LHCN-M2 (cell line): ENCODE measurements around the gene MGMT. TPM values are rescaled to one million over a fixed set of nuclear protein-coding genes. Genes with fewer than 3 reads are reported as not detected.

ENCODE experiments used
- DNase-seq: peaks from one replicate; pipeline ENCODE4 v3.0.0-alpha.2; 2012; ENCODE audit warnings: low read depth
- total RNA-seq: library from RNA; depleted of rRNA; stranded (reverse); fragments of >200 nt; gene quantifications from 2 replicates; pipeline ENCODE4 v1.2.3, GENCODE V29; 2014

Gene MGMT
- total RNA-seq, 1 experiment from 2014 or later: 33.2 TPM

DNA sequence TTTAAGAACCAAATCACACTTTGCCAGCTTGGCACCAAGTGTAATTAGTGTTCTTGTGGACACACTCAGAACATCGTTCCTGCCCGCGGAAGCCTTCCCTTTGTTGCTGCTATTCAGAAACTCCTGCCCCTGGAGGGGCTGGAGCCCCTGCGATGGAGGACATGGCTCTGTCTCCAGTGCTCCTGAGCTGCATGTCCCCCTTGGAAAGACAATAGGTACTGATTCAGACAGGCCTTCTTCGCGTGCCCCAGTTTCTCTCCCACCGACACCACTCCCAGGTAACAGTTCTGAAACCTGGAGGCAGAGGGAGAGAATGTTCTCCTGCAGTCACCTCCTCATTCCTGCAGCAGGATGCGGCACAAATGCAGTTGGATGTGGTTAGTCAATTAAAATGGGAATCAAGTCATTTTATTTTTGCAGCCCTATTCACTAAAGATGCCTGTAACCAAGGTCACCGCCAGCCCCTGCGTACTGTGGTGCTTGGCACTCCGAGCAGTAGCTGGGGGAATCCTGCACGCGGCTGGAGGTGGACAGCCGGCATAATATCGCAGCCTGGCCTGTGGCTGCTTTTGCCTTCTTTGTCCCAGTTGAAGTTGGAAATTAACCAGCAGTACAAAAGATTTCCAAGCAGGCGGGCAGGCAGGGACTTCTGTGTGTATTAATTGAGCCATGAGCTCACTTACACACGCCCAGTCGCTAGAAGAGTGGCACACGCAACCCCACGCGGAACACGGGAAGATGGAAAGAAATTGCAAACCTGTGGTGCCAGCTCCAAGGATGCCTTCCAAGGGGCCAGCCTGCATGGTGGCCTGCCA, 291.4 kb downstream of the MGMT start:
- DNase-seq: no peak

DNA sequence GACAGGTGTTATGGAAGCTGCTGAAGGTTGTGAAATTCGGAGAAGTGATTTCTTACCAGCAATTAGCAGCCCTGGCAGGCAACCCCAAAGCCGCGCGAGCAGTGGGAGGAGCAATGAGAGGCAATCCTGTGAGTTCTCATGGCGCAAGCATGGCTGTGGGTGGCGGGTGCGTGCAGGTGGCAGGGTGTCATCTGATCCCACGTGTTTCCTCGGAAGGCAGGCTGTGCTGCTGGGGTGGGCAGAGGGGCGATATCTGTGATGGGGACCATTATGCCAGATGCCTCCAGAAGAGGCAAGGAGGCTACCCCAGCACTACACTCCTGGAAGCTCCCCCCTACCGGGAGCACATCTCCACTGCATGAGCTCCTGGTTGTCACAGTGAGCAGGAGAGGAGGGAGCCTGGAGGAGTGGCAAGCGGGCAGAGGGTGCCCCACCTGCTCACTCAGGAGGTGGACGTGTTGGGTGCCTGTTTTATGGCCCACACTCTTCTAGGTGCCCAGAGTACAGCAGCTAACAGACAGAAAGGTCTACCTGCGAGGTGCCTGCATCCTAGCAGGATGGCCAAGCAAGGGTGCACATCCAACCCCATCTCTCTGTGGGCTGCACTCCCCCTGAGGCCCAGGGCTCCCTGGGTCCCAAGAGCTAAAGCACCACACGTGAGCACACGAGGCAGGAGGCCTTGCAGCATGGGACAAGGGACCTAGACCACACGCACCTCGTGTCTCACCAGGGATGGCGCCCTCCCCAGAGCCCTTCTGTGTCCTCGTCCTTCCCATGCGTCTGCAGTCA, 292.4 kb downstream of the MGMT start:
- DNase-seq: no peak

DNA sequence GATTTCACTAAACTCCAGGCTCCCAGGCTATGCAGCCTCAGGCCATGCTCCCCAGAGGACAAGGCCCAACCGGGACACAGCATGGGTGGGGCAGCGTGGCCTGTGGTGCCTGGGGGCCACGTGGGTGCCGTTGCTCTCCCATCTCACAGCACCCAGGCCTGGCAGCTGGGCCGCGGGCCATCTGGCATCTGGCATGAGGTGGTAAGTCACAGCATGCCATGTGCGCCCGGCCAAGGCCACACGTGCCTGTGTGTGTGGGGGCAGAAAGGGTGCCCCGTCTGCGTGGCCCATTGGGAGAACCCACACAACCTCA, 292.9 kb downstream of the MGMT start:
- DNase-seq: no peak

DNA sequence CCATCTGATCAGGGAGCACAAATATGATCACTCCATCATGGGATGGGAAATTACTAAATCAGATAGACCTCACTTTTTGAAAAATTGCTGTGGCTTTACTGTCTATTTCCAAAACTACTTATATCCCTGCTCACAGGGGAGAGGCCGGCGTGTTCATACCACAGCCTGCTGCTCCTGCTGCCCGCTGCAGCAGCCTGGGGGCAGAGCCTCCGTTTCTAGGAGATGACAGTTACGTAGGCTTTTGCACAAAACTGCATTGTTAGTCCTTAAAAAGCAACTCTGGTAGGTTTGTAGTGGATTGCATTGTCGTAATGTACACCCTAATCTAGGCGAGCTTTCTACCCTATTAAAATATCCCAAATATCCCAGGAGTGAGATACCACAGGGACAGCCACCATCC, 293.4 kb downstream of the MGMT start:
- no peak for DNase-seq

DNA sequence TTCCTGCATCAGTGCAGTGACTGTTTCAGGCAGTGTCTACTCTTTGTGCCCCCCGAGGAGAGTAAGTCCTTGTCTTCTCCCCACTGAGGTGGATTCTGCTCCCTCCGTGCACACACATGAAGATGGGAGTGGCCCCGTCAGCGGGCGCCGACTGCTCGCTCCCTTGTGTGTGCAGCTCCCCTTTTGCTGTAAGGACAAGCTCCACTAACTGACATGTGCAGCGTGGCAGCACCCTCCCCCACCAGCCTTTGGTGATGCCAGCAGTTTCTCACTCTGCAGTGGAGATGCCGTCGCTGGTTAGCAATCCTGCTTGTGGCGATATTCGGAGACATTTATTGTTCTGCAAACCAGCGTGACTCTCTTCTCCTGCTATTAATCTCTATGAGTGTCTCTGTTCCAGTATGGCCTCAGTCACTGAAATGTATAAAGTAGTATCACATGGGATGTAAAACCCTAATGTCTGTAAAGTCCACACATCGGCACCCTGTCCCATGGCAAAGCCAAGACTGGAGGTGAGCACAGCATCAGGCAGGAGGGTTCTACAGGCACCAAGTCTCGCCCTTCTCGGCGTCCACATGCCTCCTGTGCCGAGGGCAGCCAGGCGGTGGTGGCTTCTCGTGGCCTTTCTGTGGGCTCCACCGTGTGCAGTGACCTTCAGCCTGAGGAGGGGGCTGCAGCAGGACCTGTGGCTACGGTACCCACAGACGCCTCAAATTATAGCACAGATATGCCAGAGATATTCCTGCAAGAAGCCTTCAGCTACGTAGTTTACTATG, 294.3 kb downstream of the MGMT start:
- DNase-seq: no peak

DNA sequence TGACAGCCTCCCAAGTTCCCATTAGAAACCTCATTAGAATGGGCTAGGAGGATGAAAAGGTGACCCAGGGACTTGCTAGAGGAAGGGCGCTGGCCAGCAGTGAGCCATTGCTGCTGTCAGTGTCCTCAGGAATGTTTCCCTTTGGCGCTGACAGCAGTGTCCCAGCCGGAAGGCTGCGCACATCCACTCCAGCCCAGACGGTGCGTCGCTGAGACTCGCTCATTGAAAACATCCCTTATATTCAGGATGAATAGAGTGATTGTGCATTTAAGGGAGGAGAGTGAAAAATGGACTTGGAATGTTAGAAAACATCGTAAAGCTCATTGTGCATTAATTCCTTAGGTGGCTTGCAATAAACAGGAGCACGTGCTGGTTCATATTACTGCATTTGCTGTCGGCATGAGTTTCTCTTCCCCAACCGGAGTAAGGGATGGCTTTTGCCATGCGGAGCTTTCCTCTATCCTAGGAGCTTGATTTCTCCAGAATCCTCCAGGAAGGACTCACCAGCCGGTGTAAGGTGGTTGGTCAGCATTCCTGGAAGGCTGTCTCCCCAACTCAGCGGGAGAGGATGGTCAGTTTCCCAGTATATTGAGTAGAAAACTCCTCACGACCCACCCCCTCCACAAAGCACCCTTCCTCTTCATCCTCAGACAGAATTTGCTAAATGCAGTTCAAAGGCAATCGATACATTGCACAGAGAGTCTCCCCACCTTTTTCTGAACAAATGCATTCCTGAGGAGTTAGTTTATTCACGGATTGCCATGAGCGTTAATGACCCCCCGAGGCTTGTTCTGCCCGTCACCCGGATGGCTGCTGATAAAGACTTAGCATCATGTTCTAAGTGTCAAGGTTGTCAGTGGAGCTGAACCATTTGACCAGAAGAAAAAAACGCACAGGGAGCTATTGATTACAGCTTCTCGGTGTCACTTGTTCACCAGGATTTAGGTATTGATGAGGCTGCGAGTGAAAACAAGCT, 295.2 kb downstream of the MGMT start:
- no peak for DNase-seq

DNA sequence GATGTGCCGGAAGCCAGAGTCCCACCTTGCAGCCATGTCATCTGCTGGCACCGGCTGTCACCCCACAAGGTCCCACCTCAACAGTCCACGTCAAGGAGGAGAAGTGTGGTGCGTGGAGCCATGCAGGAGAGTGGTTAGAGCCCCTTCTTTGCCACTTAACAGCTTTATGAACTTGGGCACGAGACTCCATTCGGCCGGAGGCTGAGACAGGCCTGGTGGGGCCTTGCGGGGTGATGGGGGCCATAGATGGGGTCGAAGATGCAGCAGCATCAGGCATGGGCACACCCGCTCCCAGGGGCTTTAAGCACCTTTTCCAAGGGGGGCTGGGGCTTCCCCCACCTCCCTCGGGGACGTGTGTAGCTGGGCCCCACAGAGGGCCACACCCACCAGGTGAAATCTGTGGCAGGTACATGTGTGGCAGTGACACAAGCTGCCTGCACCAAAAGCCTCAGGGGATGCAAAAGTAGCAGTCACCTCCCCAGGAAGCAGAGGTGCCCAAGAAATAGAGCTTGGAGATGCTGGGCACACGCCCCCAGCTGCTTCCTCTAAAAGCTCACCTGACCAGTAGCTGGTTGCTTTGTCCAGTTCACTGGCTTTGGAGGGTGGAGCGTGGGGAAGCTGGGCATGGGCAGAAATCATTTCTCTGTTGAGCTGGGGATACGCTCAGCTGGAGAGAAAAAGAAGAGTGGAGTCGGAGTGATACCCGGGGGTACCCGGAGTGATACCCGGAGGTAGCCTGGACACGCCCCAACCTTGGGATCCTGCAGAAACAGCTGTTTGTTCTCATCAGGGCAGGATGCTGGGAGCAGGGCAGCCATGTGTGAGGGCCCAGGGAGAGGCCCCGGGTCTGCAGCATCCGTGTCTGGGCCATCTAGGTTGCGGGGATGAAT, 297.2 kb downstream of the MGMT start:
- DNase-seq: no peak

DNA sequence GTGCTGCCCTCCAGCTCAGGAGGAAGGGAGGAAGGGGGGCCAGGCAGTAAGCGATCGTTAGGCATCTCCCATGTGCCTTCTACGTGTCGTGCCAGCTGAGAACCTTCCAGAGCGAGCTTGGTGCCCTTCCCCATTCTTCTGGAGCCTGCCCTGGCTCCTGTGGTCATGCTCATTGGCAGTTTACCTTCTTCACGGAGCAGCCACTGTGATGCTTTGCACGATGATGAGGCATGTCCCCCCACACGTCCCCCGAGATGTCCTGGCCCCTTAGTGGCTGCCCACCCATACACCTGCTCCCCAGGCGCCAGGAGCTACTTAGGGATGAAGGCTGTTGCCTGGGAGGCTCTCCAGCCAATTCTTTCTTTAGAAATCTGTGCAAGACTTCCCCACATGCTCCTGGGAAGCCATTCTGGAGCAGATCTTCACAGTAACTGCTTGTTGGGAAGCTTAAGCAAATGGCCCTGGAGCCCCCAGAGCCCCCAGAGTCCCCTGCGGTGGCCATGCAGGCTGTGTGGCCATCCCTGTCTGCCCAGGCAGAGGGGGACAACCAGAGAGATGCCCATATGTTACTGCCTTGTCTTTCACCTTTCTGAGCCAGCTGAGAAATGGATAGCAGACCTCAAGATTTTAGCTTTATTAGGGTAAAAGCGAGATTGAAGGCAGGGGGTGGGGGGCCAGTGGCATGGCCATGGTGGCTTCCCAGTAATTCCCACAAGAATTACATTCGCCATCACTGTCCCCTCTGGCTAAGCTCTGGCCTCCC, 298.0 kb downstream of the MGMT start:
- DNase-seq: no peak

DNA sequence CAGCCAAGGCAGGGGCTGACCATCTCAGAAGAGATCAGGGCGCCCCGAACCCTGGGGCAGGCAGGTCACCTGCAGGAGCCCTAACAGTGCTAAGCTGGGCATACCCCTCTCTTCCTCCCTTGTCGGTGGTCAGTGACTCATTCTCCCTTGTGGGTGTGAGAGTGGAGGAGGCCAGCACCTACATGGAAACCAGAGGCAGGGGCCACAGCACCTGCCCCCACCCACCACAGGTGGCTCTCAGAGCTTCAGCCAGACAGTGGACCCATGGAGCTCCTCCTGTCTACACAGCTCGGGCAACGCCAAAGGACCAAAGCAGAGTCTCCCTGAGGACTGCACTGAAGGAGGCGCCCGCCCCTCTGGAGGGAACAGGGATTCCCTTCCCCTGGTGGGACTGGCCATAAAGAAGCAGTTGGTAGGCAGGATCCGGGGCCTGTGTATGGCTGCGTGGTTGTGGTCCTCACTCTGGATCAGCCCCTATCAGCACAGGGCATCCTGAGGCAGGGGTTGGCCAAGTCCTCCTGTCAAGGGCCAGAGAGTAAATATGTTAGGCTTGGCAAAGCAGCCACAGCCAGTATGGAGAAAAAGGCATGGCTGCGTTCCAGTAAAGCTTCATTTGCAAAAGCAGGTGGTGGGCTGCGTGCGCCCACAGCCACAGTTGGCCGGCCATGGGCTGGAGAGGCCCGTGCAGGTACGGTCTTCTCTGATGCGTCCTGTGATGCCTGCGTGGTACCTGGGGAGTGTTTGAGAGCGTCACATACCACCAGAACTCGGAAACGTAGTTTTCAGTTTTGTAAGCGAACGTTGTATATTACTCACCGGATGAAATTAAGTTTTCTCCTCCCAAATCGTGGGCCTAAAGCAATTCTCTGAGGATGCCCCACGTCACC, 298.9 kb downstream of the MGMT start:
- DNase-seq: no peak

DNA sequence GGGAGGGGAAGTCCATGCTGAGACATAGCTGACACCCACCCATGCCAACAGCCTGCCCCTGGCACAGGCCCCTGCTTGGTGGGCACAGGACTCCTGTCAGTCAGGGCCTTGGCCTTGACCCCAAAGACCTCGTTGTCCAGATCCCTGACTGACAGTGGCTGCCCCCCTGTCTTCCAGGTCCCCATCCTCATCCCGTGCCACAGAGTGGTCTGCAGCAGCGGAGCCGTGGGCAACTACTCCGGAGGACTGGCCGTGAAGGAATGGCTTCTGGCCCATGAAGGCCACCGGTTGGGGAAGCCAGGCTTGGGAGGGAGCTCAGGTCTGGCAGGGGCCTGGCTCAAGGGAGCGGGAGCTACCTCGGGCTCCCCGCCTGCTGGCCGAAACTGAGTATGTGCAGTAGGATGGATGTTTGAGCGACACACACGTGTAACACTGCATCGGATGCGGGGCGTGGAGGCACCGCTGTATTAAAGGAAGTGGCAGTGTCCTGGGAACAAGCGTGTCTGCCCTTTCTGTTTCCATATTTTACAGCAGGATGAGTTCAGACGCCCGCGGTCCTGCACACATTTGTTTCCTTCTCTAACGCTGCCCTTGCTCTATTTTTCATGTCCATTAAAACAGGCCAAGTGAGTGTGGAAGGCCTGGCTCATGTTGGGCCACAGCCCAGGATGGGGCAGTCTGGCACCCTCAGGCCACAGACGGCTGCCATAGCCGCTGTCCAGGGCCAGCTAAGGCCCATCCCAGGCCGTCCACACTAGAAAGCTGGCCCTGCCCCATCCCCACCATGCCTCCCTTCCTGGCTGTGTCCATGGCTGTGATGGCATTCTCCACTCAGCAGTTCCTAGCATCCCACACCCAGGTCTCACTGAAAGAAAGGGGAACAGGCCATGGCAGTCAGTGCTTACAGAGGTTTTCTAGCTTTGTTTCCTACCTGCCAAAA, 299.8 kb downstream of the MGMT start:
- no peak for DNase-seq

DNA sequence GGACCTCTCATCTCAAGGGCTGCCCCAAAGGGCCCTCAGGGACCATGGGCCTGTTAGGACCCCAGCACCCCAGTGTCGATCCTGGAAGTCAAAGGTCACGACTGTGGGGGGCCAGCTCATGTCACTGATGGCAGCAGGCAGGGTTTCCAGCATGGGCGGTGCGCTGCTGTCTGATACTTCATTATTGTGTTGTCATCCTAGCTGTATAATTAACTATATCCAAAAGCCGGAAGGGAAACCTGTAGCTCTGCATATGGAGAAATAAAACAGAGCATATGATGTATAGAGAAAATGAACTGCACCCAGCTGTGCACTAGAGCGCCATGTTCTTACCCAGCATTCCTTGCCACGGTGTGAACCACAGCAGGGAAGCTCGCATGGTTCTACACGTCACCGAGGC, 300.7 kb downstream of the MGMT start:
- no peak for DNase-seq

DNA sequence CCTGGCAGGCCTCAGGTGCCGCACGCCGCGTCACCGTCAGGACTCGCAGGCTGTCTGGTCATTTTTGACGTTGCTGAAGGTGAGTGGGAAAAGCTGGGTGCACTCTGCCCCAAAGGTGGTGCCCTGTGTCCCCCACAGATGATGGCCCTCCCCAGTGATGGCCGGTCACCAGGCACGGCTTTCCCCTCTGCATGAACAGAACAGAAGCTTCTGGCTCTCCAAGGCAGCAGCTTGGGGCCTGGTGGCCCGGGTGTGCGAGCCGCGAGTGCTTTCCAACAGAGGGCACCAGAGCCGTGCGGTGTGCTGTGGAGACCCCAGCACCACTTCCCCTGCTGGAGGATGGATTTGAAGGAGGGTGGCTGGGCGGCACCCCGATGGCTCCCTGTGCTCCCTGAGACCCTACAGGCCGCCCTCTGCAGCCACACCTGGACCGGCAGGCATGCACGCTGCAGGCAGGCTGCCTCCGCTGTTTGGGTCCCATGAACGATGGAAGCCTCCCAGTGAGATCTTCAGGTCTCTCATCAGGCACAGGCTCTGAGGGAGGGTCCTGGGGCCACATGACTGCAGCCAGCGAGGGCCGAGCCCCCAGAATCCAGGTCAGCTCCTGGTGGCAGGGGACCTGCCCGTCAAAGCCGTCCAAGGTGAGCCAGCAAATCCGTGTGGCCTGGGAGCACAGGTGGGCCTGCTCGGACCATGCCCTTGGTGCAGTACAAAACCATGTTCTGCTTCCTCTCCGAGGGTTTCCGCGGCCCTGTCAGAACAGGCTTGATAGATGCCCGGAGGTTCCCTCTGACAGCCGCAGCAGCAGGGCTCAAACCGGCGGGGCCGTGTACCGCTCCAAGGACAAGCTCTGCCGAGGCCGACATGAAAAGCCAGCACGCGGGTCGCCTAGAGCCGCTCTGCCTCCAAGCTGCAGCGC, 301.7 kb downstream of the MGMT start:
- DNase-seq: no peak

DNA sequence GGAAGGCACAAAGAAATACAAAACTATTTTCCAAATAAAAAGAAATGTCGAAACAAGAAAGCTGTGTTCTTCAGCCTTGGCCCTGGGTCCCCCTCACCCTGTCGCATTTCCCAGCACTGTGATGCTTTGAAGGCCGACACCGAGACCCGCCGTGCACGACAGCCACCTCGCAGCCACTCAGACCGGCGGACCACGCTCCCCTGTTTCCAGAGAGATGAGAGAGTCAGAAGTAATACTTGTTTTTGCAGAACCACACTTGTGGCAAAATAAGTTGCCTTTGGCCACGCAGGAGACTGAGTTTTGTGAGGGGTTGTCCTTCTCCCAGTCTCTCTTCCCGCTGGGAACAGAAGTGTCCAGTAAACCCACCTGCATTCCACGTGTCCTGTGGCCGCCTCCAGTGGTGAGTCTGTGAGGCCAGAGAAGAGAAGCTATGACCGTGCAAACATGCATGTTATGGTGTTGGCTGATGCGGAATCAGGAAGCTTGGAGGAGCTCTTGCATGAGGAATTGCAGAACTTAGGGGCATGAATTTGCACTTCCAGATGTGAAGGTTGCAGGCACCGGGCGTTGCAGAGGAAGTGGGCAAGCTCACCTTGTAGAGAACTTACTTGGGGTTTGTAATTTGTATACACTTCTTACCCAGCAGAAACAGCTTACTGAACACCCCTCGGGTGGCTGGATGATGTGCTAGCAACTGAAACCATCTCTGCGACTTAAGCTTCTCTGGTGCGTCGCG, 302.5 kb downstream of the MGMT start:
- no peak for DNase-seq

DNA sequence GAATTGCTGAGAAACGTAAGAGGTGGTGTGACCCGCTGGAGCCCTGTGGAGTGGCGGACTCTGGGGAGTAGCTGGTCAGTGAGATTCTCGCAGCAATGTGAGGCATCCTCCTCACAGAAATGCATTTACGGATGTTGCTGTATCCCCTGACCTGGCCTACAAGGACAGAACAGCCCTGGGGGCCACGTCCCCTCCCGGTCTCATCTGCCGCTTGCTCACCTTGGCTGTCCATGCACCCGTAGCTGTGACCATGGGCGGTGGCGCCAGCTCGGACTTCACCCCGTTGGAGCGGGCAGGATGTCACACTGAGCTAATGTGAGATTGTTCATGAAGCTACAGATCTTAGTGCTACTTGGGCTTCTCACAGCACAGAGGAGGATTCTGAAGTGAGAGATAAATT, 303.2 kb downstream of the MGMT start:
- DNase-seq: no peak

DNA sequence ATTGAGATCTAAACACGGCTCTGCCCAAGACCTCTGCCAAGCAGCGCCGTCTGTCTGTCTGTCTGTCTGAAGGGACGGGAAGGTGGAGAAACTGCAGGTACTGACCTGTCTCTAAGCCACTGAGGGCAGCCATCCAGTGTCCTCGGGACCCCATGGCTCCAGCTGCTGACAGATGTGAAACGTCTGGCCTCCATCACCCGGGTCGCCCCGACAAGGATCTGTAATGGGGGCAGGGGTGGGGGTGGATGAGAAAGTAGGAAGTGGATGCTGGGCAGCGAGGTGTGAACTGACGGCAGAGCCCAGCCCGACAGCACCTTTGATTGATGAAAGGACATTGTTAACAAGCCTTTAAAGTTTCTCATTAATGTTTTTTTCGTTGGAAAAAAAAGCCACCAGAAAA, 304.0 kb downstream of the MGMT start:
- no peak for DNase-seq
